Endothelial cell of umbilical vein (primary cell): ENCODE measurements around the gene COL9A3. TPM values are rescaled to one million over a fixed set of nuclear protein-coding genes. Genes with fewer than 3 reads are reported as not detected.

Source experiments
- BruUV-seq: library from RNA; stranded (reverse); fragments of 400-500 nt; replicated peaks from 2 replicates; lab custom pipeline; 2021; lab: Mats Ljungman, UMichigan
- CTCF ChIA-PET: fragments of 300-600, 350-600 bp; sonication (Branson Sonifier 250); formaldehyde crosslinking; loops from one replicate; lab custom pipeline; 2021; ENCODE audit warnings: antibody characterized with exemption, inconsistent platforms; lab: Charles Lee
- POLR2A ChIA-PET: fragments of 300-600, 350-600 bp; sonication (Branson Sonifier 250); formaldehyde crosslinking; loops from one replicate; lab custom pipeline; 2021; ENCODE audit warnings: antibody characterized with exemption, inconsistent platforms; lab: Charles Lee
- DNase-seq: peaks from one replicate; pipeline ENCODE4 v3.0.0-alpha.2; 2011; ENCODE audit warnings: low read depth, low spot score
- FAIRE-seq: peaks from 2 replicates; lab custom pipeline; 2011; peaks lifted over from hg19 to GRCh38; lab: Jason Lieb, UNC
- H2AFZ ChIP-seq: 2 replicates; pipeline ENCODE4 v1.6.0; 2012; ENCODE audit warnings: low read depth, low read length, control low read depth, inconsistent platforms
- H3K27ac ChIP-seq: 2 replicates; pipeline ENCODE4 v1.5.1; 2011; ENCODE audit warnings: low read depth, mild to moderate bottlenecking, control low read depth, low read length, moderate library complexity; ENCODE audit not compliant: insufficient read depth
- H3K27me3 ChIP-seq, 2 experiments: 2 replicates each; pipeline versions ENCODE4 v1.6.0 to v1.6.1; 2011; ENCODE audit warnings: low read length in 2 of 2, mixed read lengths in 1 of 2; ENCODE audit not compliant: control insufficient read depth in 2 of 2, insufficient read depth in 2 of 2
- H3K36me3 ChIP-seq, 2 experiments: 2 replicates in 1 of 2; 3 replicates in 1 of 2; pipeline ENCODE4 v1.5.1; 2011; ENCODE audit warnings: low read length in 2 of 2, mild to moderate bottlenecking in 1 of 2, moderate library complexity in 1 of 2; ENCODE audit not compliant: control insufficient read depth in 2 of 2, insufficient read depth in 2 of 2; ENCODE audit errors: extremely low read depth in 1 of 2
- H3K4me1 ChIP-seq: 3 replicates; pipeline ENCODE4 v1.5.1; 2011; ENCODE audit warnings: mild to moderate bottlenecking, low read length; ENCODE audit not compliant: control insufficient read depth, insufficient read depth; ENCODE audit errors: extremely low read depth
- H3K4me2 ChIP-seq: 2 replicates; pipeline ENCODE4 v1.6.1; 2011; ENCODE audit warnings: low read length, control low read depth, mixed read lengths; ENCODE audit not compliant: insufficient read depth
- H3K4me3 ChIP-seq, 3 experiments: fragments of 200-600 bp in 1 of 3; sonication (generic), shearing (Covaris generic) in 1 of 3; replicated peaks in 1 of 3; 2 replicates each; pipeline ENCODE4 v1.5.1; 2011 to 2016; ENCODE audit warnings: control low read depth in 3 of 3, low read length in 3 of 3, mild to moderate bottlenecking in 2 of 3, inconsistent platforms in 1 of 3, low read depth in 1 of 3, moderate library complexity in 1 of 3; ENCODE audit not compliant: insufficient read depth in 1 of 3
- H3K79me2 ChIP-seq: 2 replicates; pipeline ENCODE4 v1.6.0; 2012; ENCODE audit warnings: low read length, inconsistent platforms; ENCODE audit not compliant: control insufficient read depth, insufficient read depth
- H3K9ac ChIP-seq: replicated peaks from 2 replicates; pipeline ENCODE3; 2011; ENCODE audit warnings: low read length, control low read depth; ENCODE audit not compliant: insufficient read depth; ENCODE audit errors: extremely low read depth
- H3K9me1 ChIP-seq: replicated peaks from 3 replicates; pipeline ENCODE4 v1.6.0; 2011; ENCODE audit warnings: mild to moderate bottlenecking, low read length; ENCODE audit not compliant: control insufficient read depth, insufficient read depth; ENCODE audit errors: extremely low read depth
- H3K9me3 ChIP-seq: replicated peaks from 2 replicates; pipeline ENCODE4 v1.5.1; 2012; ENCODE audit warnings: low read length, inconsistent platforms; ENCODE audit not compliant: control insufficient read depth, insufficient read depth
- H4K20me1 ChIP-seq: replicated peaks from 2 replicates; pipeline ENCODE3; 2011; ENCODE audit warnings: mild to moderate bottlenecking, low read length; ENCODE audit not compliant: control insufficient read depth, insufficient read depth; ENCODE audit errors: extremely low read depth
- CTCF ChIP-seq, 2 donors: IDR thresholded peaks; 1 replicate in 1 of 2; 2 replicates in 1 of 2; pipeline ENCODE4 v1.5.1; 2011; ENCODE audit warnings: low read length in 2 of 2, mild to moderate bottlenecking in 2 of 2, moderate library complexity in 2 of 2, control low read depth in 1 of 2, inconsistent platforms in 1 of 2, low read depth in 1 of 2; ENCODE audit not compliant: insufficient read depth in 1 of 2; ENCODE audit errors: extremely low read depth in 1 of 2
- EZH2 ChIP-seq: IDR thresholded peaks from 2 replicates; pipeline ENCODE4 v1.6.1; 2012; ENCODE audit warnings: borderline replicate concordance, low read depth, mild to moderate bottlenecking, moderate library complexity, low read length, inconsistent platforms; ENCODE audit not compliant: severe bottlenecking
- FOS ChIP-seq: IDR thresholded peaks from 2 replicates; pipeline ENCODE4 v1.6.1; 2011; ENCODE audit warnings: mild to moderate bottlenecking, low read length, moderate library complexity, borderline replicate concordance; ENCODE audit not compliant: insufficient read depth
- GATA2 ChIP-seq: IDR thresholded peaks from 2 replicates; pipeline ENCODE4 v1.7.0; 2011; ENCODE audit warnings: low read depth, mild to moderate bottlenecking, moderate library complexity, mixed read lengths, low read length; ENCODE audit not compliant: insufficient read length, insufficient read depth
- JUN ChIP-seq: IDR thresholded peaks from 2 replicates; pipeline ENCODE4 v1.6.1; 2011; ENCODE audit warnings: borderline replicate concordance, low read depth; ENCODE audit not compliant: insufficient read length, insufficient read depth
- MAX ChIP-seq: IDR thresholded peaks from 2 replicates; pipeline ENCODE4 v1.6.1; 2011; ENCODE audit not compliant: insufficient read depth, insufficient read length
- MYC ChIP-seq: IDR thresholded peaks from one replicate; pipeline ENCODE4 v1.6.1; 2011; ENCODE audit warnings: mild to moderate bottlenecking, low read depth, low read length
- POLR2A ChIP-seq: IDR thresholded peaks from 2 replicates; pipeline ENCODE4 v1.6.1; 2012; ENCODE audit warnings: low read depth, mild to moderate bottlenecking, control low read depth, low read length
- POLR2AphosphoS5 ChIP-seq: IDR thresholded peaks from 2 replicates; pipeline ENCODE4 v1.6.1; 2012; ENCODE audit warnings: low read depth, mild to moderate bottlenecking, control low read depth, low read length, moderate library complexity; ENCODE audit not compliant: insufficient read depth
- dilution Hi-C: fragments of 300-500 bp; cut with MboI; formaldehyde crosslinking; loops from one replicate; pipeline ENCODE4 v1.15.0; 2019; ENCODE audit warnings: low sequenced_read_pairs; ENCODE audit not compliant: extremely low pct_ligation_motif_present
- intact Hi-C: fragments of 100-400 bp; cut with micrococcal nuclease; formaldehyde crosslinking; loops from one replicate; pipeline ENCODE4 v1.10.0; 2022
- polyA plus RNA-seq, 4 experiments: library from polyadenylated mRNA; depleted of rRNA in 3 of 4; stranded (reverse) in 3 of 4; unstranded in 1 of 4; fragments of >200 nt; gene quantifications; 2 replicates each; pipeline versions ENCODE4 v1.2.1 to v1.2.3, GENCODE V29; 2011 to 2012; ENCODE audit warnings: missing spikeins in 1 of 4
- total RNA-seq: library from RNA; stranded (reverse); gene quantifications from 2 replicates; pipeline ENCODE4 v1.2.3, GENCODE V29; 2021

Gene COL9A3
- total and polyA plus RNA-seq, 2 donors (not counting 3 experiments of a cell fraction or from before 2014, with no cell fraction given), result 0.46 to 0.60 TPM

- POLR2A ChIA-PET, result no interaction called here
- no TSS peak for BruUV-seq
- no peaks in the 10 kb centered on the region for H3K79me2 ChIP-seq
- no peak overlapping the region for H2AFZ ChIP-seq
- CTCF ChIA-PET, result interaction anchor here (1.0 to 1.4 kb wide), 3 partner anchors 9 to 22 kb away, joined by 3 read pairs; no protein-coding TSS in a partner anchor
- H3K4me3 ChIP-seq, result no peak overlapping the region
- no peaks in the 10 kb centered on the region for H3K27me3 ChIP-seq
- intact Hi-C loops (no loop called here), dilution Hi-C loops (no loop called here)
- no peaks in the 10 kb centered on the region for H3K9me1 ChIP-seq
- DNase-seq (no peak), FAIRE-seq (no peak)
- TF ChIP-seq JUN, result no peak
- no peak for TF ChIP-seq POLR2A
- TF ChIP-seq MYC, result no peak
- TF ChIP-seq POLR2AphosphoS5, result no peak
- TF ChIP-seq GATA2, result no peak
- TF ChIP-seq MAX, result no peak
- H3K9ac ChIP-seq, result no peak overlapping the region
- H3K4me1 ChIP-seq, result peaks cover under 1% of the 10 kb centered on the region
- no peaks in the 10 kb centered on the region for H3K9me3 ChIP-seq
- no peaks in the 10 kb centered on the region for H3K36me3 ChIP-seq
- no peak overlapping the region for H3K4me2 ChIP-seq
- no peaks in the 10 kb centered on the region for H4K20me1 ChIP-seq
- no peak overlapping the region for H3K27ac ChIP-seq
Observed at GRCh38 chr20:62824476-62825332, 7.9 kb downstream of the COL9A3 start.

GRCh38 chr20:62825333-62825985 is 8.6 kb downstream of the COL9A3 start:
- ChIA-PET CTCF (interaction anchor here (1.0 to 1.4 kb wide), 3 partner anchors 10 to 21 kb away, joined by 3 read pairs; no protein-coding TSS in a partner anchor), POLR2A (no interaction called here)
- no peak overlapping the region for H3K27ac ChIP-seq
- no peak overlapping the region for H3K4me2 ChIP-seq
- no peak overlapping the region for H3K9ac ChIP-seq
- H3K4me1 ChIP-seq, result no peaks in the 10 kb centered on the region
- no peaks in the 10 kb centered on the region for H3K36me3 ChIP-seq
- no peaks in the 10 kb centered on the region for H3K9me1 ChIP-seq
- DNase-seq (no peak), FAIRE-seq (no peak)
- no peaks in the 10 kb centered on the region for H3K27me3 ChIP-seq
- no TSS peak for BruUV-seq
- no peak for TF ChIP-seq MYC
- TF ChIP-seq POLR2A, result no peak
- TF ChIP-seq FOS, result no peak
- no peak for TF ChIP-seq MAX
- TF ChIP-seq CTCF (IDR thresholded peaks at IDR 0.05; ENCODE audit: extremely low read depth in 1 of 2, insufficient read depth in 1 of 2, low read depth in 1 of 2, low read length in 2 of 2), result no peak
- no peak for TF ChIP-seq JUN
- TF ChIP-seq GATA2, result no peak
- TF ChIP-seq POLR2AphosphoS5, result no peak
- TF ChIP-seq EZH2, result no peak
- H3K4me3 ChIP-seq, result no peak overlapping the region
- no peaks in the 10 kb centered on the region for H3K79me2 ChIP-seq
- dilution Hi-C loops, result no loop called here
- H2AFZ ChIP-seq, result no peak overlapping the region
- H4K20me1 ChIP-seq, result no peaks in the 10 kb centered on the region
- intact Hi-C loops, result no loop called here
- H3K9me3 ChIP-seq, result no peaks in the 10 kb centered on the region
